ENCODE data around the gene SPPL2A. TPM values are rescaled to one million over a fixed set of nuclear protein-coding genes. Genes with fewer than 3 reads are reported as not detected.

SPPL2A gene
- total and polyA plus RNA-seq, 2 of the 13 experiments (the other 11 are each of a cell fraction or from before 2014, with no cell fraction given) = 80.5 to 105 TPM

GRCh38 chr15:50765195-50765967, at the start of gene SPPL2A (continued):
- TF ChIP-seq TFDP2 (CRISPR knock-in tag; IDR thresholded peaks at IDR 0.05) (peak; percentile 76), U2AF1 (optimal IDR thresholded peaks at IDR 0.05; ENCODE audit: low read depth, low read length) (peak; percentile 42), SALL2 (CRISPR knock-in tag; IDR thresholded peaks at IDR 0.05) (peak; percentile 77; the same call in 1 of the 2 replicates), NBN (conservative IDR thresholded peaks at IDR 0.05) (no peak), REST (IDR thresholded peaks at IDR 0.05; ENCODE audit: borderline replicate concordance in 1 of 2, low read depth in 1 of 2, low read length in 2 of 2) (peak in 1 of 2 experiments; percentile 25; a peak in 1 of 4 replicates), MED1 (CRISPR knock-in tag; IDR thresholded peaks at IDR 0.05) (peak; percentile 60), ZNF724P (CRISPR knock-in tag; IDR thresholded peaks at IDR 0.05; ENCODE audit: borderline replicate concordance) (0 out of 2 replicates have a peak, but pooled peaks have one; percentile 52), KLF13 (CRISPR knock-in tag; IDR thresholded peaks at IDR 0.05) (no peak), YY1 (IDR thresholded peaks at IDR 0.05; ENCODE audit: insufficient read depth, insufficient replicate concordance, low read depth, low read length) (peak; percentile 60), ZSCAN20 (CRISPR knock-in tag; IDR thresholded peaks at IDR 0.05; ENCODE audit: borderline replicate concordance) (0 out of 2 replicates have a peak, but pooled peaks have one; percentile 45), MXD4 (CRISPR knock-in tag; IDR thresholded peaks at IDR 0.05) (peak; percentile 79), AGO2 (optimal IDR thresholded peaks at IDR 0.05; ENCODE audit: low read depth, low read length) (peak; percentile 81), ZNF556 (CRISPR knock-in tag; IDR thresholded peaks at IDR 0.05; ENCODE audit: borderline replicate concordance) (peak; percentile 57; the same call in 1 of the 2 replicates), KLF9 (CRISPR knock-in tag; IDR thresholded peaks at IDR 0.05; ENCODE audit: low read depth) (0 out of 2 replicates have a peak, but pooled peaks have one; percentile 48), DDIT3 (CRISPR knock-in tag; IDR thresholded peaks at IDR 0.05) (no peak)
- TF ChIP-seq, protein P1, sequence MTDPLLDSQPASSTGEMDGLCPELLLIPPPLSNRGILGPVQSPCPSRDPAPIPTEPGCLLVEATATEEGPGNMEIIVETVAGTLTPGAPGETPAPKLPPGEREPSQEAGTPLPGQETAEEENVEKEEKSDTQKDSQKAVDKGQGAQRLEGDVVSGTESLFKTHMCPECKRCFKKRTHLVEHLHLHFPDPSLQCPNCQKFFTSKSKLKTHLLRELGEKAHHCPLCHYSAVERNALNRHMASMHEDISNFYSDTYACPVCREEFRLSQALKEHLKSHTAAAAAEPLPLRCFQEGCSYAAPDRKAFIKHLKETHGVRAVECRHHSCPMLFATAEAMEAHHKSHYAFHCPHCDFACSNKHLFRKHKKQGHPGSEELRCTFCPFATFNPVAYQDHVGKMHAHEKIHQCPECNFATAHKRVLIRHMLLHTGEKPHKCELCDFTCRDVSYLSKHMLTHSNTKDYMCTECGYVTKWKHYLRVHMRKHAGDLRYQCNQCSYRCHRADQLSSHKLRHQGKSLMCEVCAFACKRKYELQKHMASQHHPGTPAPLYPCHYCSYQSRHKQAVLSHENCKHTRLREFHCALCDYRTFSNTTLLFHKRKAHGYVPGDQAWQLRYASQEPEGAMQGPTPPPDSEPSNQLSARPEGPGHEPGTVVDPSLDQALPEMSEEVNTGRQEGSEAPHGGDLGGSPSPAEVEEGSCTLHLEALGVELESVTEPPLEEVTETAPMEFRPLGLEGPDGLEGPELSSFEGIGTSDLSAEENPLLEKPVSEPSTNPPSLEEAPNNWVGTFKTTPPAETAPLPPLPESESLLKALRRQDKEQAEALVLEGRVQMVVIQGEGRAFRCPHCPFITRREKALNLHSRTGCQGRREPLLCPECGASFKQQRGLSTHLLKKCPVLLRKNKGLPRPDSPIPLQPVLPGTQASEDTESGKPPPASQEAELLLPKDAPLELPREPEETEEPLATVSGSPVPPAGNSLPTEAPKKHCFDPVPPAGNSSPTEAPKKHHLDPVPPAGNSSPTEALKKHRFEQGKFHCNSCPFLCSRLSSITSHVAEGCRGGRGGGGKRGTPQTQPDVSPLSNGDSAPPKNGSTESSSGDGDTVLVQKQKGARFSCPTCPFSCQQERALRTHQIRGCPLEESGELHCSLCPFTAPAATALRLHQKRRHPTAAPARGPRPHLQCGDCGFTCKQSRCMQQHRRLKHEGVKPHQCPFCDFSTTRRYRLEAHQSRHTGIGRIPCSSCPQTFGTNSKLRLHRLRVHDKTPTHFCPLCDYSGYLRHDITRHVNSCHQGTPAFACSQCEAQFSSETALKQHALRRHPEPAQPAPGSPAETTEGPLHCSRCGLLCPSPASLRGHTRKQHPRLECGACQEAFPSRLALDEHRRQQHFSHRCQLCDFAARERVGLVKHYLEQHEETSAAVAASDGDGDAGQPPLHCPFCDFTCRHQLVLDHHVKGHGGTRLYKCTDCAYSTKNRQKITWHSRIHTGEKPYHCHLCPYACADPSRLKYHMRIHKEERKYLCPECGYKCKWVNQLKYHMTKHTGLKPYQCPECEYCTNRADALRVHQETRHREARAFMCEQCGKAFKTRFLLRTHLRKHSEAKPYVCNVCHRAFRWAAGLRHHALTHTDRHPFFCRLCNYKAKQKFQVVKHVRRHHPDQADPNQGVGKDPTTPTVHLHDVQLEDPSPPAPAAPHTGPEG (CRISPR knock-in tag; IDR thresholded peaks at IDR 0.05) = peak; percentile 83; the same call in 1 of the 2 replicates
- TF ChIP-seq, protein P2, sequence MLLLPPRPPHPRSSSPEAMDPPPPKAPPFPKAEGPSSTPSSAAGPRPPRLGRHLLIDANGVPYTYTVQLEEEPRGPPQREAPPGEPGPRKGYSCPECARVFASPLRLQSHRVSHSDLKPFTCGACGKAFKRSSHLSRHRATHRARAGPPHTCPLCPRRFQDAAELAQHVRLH (CRISPR knock-in tag; IDR thresholded peaks at IDR 0.05; ENCODE audit: borderline replicate concordance, low read depth) = no peak; the same call in 1 of the 2 replicates

Measured in HepG2 (cell line).